ENCODE data around the gene WDR31.

GRCh38 chr9:113349066-113349444 lies 9.0 kb upstream of the WDR31 start:
- no peak for TF ChIP-seq CTCF (IDR thresholded peaks at IDR 0.05)
- TF ChIP-seq POLR2A (IDR thresholded peaks at IDR 0.05) = no peak

Measured in lower leg skin (tissue), 3 donors.